Skin epidermis (tissue), 12 donors: ENCODE results near the gene NIPAL4.
A peak's percentile ranks its signal among the peaks of the same experiment; 100 is the strongest.

ENCODE experiments used
- H3K27ac ChIP-seq, 21 experiments: fragments of 200-600 bp; sonication (generic) in 11 of 21; one replicate each; pipeline ENCODE4 v1.5.0; 2020; ENCODE audit warnings: mild to moderate bottlenecking in 3 of 21, inconsistent platforms in 2 of 21, moderate library complexity in 2 of 21
- H3K4me3 ChIP-seq, 7 experiments: fragments of 200-600 bp; sonication (generic) in 2 of 7; one replicate each; pipeline ENCODE4 v1.5.0; 2020; ENCODE audit warnings: inconsistent platforms in 2 of 7, mild to moderate bottlenecking in 2 of 7, moderate library complexity in 1 of 7

Gene NIPAL4

GRCh38 chr5:157460921-157461792 lies 1.1 kb downstream of the NIPAL4 start:
- H3K27ac ChIP-seq = peak overlapping the region; percentile 20 to 90 (median 81)

GRCh38 chr5:157463081-157463480 lies 3.1 kb downstream of the NIPAL4 start:
- Histone ChIP-seq H3K4me3 (no peak overlapping the region), H3K27ac (peak overlapping the region in 18 of 21 experiments; percentile 14 to 89 (median 50))

More at GRCh38 chr5:157460921-157461792, 1.1 kb downstream of the NIPAL4 start:
- peak overlapping the region; percentile 27 to 57 (median 49) for H3K4me3 ChIP-seq

GRCh38 chr5:157463621-157464518 lies 3.9 kb downstream of the NIPAL4 start:
- Histone ChIP-seq H3K27ac (peak overlapping the region in 20 of 21 experiments; percentile 0 to 89 (median 64)), H3K4me3 (no peak overlapping the region)

- Histone ChIP-seq H3K27ac (peak overlapping the region in 16 of 21 experiments; percentile 29 to 89 (median 66)), H3K4me3 (no peak overlapping the region)
Measured at GRCh38 chr5:157464519-157465171, 4.6 kb downstream of the NIPAL4 start.

DNA sequence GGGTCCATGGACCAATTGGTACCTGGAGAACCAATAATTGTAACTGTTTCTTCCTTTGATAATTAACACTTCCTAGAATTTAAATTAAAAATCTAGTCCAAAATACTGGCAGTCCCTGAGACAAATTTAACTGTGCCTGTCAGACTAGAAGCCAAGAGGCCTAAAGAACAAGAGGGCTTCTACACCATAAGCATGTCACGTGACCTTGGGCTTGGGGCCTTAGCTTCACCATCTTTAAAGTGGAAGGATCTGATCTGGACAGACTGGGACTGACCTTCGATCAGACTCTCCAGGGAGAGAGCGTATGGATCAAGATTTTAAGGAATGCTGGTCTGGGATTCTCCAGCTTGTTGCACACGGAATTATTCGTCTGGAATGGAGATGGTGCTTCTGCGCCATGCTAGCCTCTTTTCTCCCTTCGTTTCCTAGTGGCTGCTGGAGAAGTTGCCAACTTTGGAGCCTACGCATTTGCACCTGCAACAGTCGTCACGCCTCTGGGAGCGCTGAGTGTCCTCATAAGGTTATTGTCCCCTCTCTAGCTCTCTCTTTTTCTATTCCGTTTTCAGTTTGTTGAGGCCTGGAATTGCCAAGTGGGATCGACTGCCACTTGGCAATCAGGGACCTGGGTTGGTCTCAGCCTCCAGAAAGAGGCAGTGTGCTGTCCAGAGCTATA lies 8.4 kb downstream of the NIPAL4 start:
- H3K4me3 ChIP-seq = no peak overlapping the region
- H3K27ac ChIP-seq = no peak overlapping the region

GRCh38 chr5:157469073-157469472 lies 9.1 kb downstream of the NIPAL4 start:
- Histone ChIP-seq H3K4me3 (no peak overlapping the region), H3K27ac (no peak overlapping the region)

GRCh38 chr5:157469687-157470086 lies 9.7 kb downstream of the NIPAL4 start:
- Histone ChIP-seq H3K4me3 (no peak overlapping the region), H3K27ac (no peak overlapping the region)

DNA sequence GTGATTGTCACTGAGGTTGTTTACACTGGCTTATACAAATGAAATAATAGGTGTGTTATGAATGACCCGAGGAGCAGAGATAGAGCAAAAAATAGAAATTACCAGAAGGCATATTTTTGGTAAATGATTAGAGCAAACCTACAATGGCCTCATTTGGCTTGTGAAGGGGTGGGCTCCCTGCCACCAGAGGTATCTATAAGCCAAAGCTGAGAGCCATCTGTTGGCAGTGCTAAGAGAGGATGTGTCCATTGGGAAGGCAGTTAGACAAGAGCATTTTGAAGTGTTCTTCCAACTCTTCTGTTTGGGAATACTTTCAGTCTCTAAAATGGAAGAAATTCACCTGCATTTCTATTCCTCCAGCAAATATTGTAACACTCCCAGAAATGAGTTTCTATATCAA lies 10.6 kb downstream of the NIPAL4 start:
- H3K27ac ChIP-seq = no peak overlapping the region
- H3K4me3 ChIP-seq = no peak overlapping the region

- no peak overlapping the region for H3K27ac ChIP-seq
- no peak overlapping the region for H3K4me3 ChIP-seq
Measured at GRCh38 chr5:157471709-157472108, 11.7 kb downstream of the NIPAL4 start.

- Histone ChIP-seq H3K27ac (no peak overlapping the region), H3K4me3 (no peak overlapping the region)
Measured at GRCh38 chr5:157473383-157474320, 13.6 kb downstream of the NIPAL4 start.

- no peak overlapping the region for H3K27ac ChIP-seq
- H3K4me3 ChIP-seq = no peak overlapping the region
Measured at GRCh38 chr5:157475432-157475831, 15.4 kb downstream of the NIPAL4 start.

- Histone ChIP-seq H3K27ac (no peak overlapping the region), H3K4me3 (no peak overlapping the region)
Measured at GRCh38 chr5:157476702-157477408, 16.8 kb downstream of the NIPAL4 start.

DNA sequence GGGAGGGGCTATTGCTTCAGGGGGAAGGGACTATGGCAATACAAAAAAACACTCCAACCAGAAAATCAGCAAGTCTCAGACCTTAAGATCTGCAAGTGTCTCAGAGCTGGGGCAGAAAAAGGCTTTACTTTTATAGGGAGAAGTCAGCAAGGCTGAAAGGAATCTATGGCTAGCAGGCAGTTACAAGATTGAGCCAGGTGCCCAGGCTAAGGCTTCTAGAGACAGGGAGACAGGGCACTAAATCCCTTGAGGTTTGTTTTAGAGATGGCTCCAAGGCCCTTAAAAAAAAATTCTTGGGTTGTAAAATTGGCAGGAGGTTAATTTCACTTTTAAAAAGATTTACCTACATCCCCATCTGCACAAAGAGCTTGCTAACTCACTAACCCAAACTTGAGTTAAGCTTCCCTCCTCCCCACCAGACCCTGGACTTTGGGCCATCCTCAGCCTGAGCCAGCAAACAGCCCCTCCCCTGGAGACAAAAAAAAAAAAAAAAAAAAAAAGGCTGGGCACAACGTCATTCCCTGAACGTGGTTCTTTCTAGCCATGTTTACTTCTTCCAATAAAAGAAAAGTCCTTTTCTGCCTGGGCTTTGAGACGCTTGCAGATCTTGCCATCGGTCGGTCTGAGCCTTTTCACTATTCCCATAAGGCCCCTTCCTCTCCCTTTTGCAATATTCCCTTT lies 17.9 kb downstream of the NIPAL4 start:
- Histone ChIP-seq H3K27ac (no peak overlapping the region), H3K4me3 (no peak overlapping the region)

GRCh38 chr5:157478726-157479125 lies 18.7 kb downstream of the NIPAL4 start:
- peak overlapping the region in 1 of 21 experiments; percentile 4 for H3K27ac ChIP-seq

DNA sequence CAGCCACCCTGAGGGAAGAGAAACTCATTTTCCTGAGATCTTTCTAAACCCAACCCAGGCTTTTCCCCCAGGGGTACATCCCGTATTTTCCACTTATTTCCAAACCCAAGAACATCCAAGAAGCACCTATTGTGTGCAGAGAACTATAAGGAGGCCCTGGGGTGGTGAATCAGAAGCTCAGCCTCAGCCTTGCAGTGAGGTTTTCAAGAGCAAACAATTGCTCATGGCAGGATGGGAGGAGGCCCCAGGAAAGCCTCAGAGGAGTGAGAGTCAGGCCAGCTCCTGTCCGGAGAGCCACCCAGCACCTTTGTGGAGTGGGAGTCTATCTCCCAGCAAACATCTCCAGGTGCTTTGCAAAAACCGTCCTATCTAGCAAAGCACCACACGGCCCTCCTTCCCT lies 19.2 kb downstream of the NIPAL4 start:
- Histone ChIP-seq H3K27ac (peak overlapping the region in 1 of 21 experiments; percentile 4), H3K4me3 (no peak overlapping the region)

More at GRCh38 chr5:157478726-157479125, 18.7 kb downstream of the NIPAL4 start:
- no peak overlapping the region for H3K4me3 ChIP-seq

DNA sequence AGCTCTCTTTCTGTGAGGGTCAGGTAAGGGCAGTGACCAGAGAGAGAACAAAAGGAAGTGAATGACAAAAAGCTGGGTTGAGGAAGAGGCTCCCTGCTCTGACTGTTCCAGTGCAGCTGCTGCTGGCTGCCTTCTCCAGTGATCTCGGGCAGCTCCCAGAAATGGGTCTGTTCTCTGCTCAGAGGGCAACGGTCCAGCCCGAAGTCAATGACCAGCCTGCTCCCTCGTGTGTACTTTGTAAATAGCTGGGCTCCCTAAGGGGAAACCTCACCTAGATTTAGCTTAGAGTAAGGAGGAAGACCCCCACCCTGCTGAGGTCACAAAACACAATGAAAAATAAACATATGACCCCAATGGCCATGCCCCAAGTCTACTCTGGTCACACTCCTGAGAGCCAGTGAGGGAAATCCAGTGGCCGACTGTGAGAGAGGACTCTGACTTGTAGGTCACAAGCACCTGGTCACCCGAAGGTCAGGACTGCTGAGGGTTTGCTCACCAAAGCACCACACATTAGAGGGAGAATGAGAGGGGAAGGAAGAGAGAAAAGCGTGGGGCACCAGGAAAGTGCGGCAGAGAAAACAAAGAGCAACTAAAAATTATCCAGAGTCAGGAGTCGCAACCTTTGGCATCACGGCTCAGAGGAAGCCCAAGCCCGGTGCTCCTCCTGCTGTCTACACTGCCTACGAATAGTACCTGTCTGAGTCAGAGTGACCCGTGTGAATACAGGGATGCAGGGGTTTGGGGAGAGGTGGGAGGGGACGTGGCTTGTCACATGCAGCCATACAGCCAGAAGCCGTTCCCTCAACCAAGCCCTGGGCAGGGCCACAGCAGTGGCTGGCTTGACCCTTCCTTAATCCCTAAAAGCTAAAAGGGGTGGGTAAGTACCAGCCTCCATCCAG lies 19.8 kb downstream of the NIPAL4 start:
- Histone ChIP-seq H3K4me3 (no peak overlapping the region), H3K27ac (no peak overlapping the region)
